Astrocyte (in vitro differentiated cells and primary cell): ENCODE measurements around the gene CENATAC. TPM values are rescaled to one million over a fixed set of nuclear protein-coding genes. Genes with fewer than 3 reads are reported as not detected.

Source experiments
- DNase-seq: peaks from one replicate; pipeline ENCODE4 v3.0.0-alpha.2; 2010; ENCODE audit warnings: low read depth
- FAIRE-seq: peaks from 2 replicates; lab custom pipeline; 2011; peaks lifted over from hg19 to GRCh38; lab: Jason Lieb, UNC
- H2AFZ ChIP-seq: 2 replicates; pipeline ENCODE4 v1.6.0; 2012; ENCODE audit warnings: low read depth, low read length, inconsistent platforms
- H3K27ac ChIP-seq: 2 replicates; pipeline ENCODE4 v1.5.1; 2011; ENCODE audit warnings: low read depth, low read length, inconsistent platforms
- H3K27me3 ChIP-seq: 2 replicates; pipeline ENCODE4 v1.6.0; 2011; ENCODE audit warnings: low read length, inconsistent platforms; ENCODE audit not compliant: insufficient read depth
- H3K36me3 ChIP-seq: 2 replicates; pipeline ENCODE4 v1.5.1; 2011; ENCODE audit warnings: low read length, inconsistent platforms; ENCODE audit not compliant: insufficient read depth
- H3K4me1 ChIP-seq: 2 replicates; pipeline ENCODE4 v1.5.1; 2011; ENCODE audit warnings: low read length, inconsistent platforms; ENCODE audit not compliant: insufficient read depth
- H3K4me2 ChIP-seq: 2 replicates; pipeline ENCODE4 v1.6.0; 2012; ENCODE audit warnings: low read length, inconsistent platforms
- H3K4me3 ChIP-seq: 2 replicates; pipeline ENCODE4 v1.5.1; 2011; ENCODE audit warnings: low read depth, mild to moderate bottlenecking, low read length, inconsistent platforms; ENCODE audit not compliant: insufficient read depth
- H3K79me2 ChIP-seq: 2 replicates; pipeline ENCODE4 v1.6.0; 2012; ENCODE audit warnings: mild to moderate bottlenecking, low read length, inconsistent platforms; ENCODE audit not compliant: insufficient read depth
- H3K9ac ChIP-seq: 2 replicates; pipeline ENCODE4 v1.6.0; 2012; ENCODE audit warnings: mild to moderate bottlenecking, low read length, inconsistent platforms
- H3K9me3 ChIP-seq: 2 replicates; pipeline ENCODE4 v1.5.1; 2012; ENCODE audit warnings: low read depth, mild to moderate bottlenecking, low read length, inconsistent platforms; ENCODE audit not compliant: insufficient read depth
- H4K20me1 ChIP-seq: 2 replicates; pipeline ENCODE4 v1.6.0; 2012; ENCODE audit warnings: low read length, inconsistent platforms; ENCODE audit not compliant: insufficient read depth
- H3K27ac Mint-ChIP-seq: one replicate; pipeline ENCODE4 v1.8.0; 2021; ENCODE audit warnings: mild to moderate bottlenecking, mixed read lengths; ENCODE audit not compliant: unreplicated experiment
- H3K27me3 Mint-ChIP-seq: one replicate; pipeline ENCODE4 v1.8.0; 2021; ENCODE audit warnings: low read depth, mixed read lengths; ENCODE audit not compliant: unreplicated experiment
- H3K36me3 Mint-ChIP-seq: one replicate; pipeline ENCODE4 v1.8.0; 2021; ENCODE audit warnings: low read depth, mixed read lengths; ENCODE audit not compliant: unreplicated experiment
- H3K4me1 Mint-ChIP-seq: one replicate; pipeline ENCODE4 v1.8.0; 2021; ENCODE audit warnings: low read depth, mixed read lengths; ENCODE audit not compliant: unreplicated experiment
- H3K4me3 Mint-ChIP-seq: one replicate; pipeline ENCODE4 v1.8.0; 2021; ENCODE audit warnings: mild to moderate bottlenecking, moderate library complexity, mixed read lengths; ENCODE audit not compliant: unreplicated experiment
- H3K9me3 Mint-ChIP-seq: one replicate; pipeline ENCODE4 v1.8.0; 2021; ENCODE audit warnings: mild to moderate bottlenecking, mixed read lengths; ENCODE audit not compliant: unreplicated experiment
- EZH2 ChIP-seq: IDR thresholded peaks from 2 replicates; pipeline ENCODE4 v1.6.1; 2012; ENCODE audit warnings: mild to moderate bottlenecking, low read length, inconsistent platforms; ENCODE audit not compliant: insufficient read depth
- total RNA-seq: library from RNA; stranded (reverse); gene quantifications from 2 replicates; pipeline ENCODE4 v1.2.1, GENCODE V29; 2021
- TF ChIP-seq, protein P1 (sequence below): IDR thresholded peaks from 2 replicates; pipeline ENCODE4 v1.5.1; 2011; ENCODE audit warnings: low read depth, mild to moderate bottlenecking, inconsistent platforms, low read length, moderate library complexity; ENCODE audit not compliant: insufficient read depth

The CENATAC gene
- total RNA-seq, 1 donor from 2014 or later, result 25.4 TPM

GRCh38 chr11:119046489-119046888 is 48.6 kb downstream of the CENATAC start:
- TF ChIP-seq, protein P1, sequence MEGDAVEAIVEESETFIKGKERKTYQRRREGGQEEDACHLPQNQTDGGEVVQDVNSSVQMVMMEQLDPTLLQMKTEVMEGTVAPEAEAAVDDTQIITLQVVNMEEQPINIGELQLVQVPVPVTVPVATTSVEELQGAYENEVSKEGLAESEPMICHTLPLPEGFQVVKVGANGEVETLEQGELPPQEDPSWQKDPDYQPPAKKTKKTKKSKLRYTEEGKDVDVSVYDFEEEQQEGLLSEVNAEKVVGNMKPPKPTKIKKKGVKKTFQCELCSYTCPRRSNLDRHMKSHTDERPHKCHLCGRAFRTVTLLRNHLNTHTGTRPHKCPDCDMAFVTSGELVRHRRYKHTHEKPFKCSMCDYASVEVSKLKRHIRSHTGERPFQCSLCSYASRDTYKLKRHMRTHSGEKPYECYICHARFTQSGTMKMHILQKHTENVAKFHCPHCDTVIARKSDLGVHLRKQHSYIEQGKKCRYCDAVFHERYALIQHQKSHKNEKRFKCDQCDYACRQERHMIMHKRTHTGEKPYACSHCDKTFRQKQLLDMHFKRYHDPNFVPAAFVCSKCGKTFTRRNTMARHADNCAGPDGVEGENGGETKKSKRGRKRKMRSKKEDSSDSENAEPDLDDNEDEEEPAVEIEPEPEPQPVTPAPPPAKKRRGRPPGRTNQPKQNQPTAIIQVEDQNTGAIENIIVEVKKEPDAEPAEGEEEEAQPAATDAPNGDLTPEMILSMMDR, result no peak
- TF ChIP-seq EZH2, result no peak
- Histone ChIP-seq H3K4me3 (no peak overlapping the region), H3K79me2 (no peaks in the 10 kb centered on the region), H3K9ac (no peak overlapping the region), H2AFZ (no peak overlapping the region), H3K4me2 (no peak overlapping the region), H3K27me3 (no peaks in the 10 kb centered on the region), H3K36me3 (peaks cover 39% of the 10 kb centered on the region), H3K27ac (no peak overlapping the region), H3K4me1 (no peaks in the 10 kb centered on the region), H3K9me3 (no peaks in the 10 kb centered on the region), H4K20me1 (peaks cover 63% of the 10 kb centered on the region)
- FAIRE-seq (no peak), DNase-seq (no peak)
- no peak overlapping the region for H3K27ac Mint-ChIP-seq
- peaks cover 30% of the 10 kb centered on the region for H3K36me3 Mint-ChIP-seq
- H3K27me3 Mint-ChIP-seq, result no peaks in the 10 kb centered on the region
- H3K4me1 Mint-ChIP-seq, result peaks cover 4% of the 10 kb centered on the region
- no peaks in the 10 kb centered on the region for H3K9me3 Mint-ChIP-seq
- no peak overlapping the region for H3K4me3 Mint-ChIP-seq

DNA sequence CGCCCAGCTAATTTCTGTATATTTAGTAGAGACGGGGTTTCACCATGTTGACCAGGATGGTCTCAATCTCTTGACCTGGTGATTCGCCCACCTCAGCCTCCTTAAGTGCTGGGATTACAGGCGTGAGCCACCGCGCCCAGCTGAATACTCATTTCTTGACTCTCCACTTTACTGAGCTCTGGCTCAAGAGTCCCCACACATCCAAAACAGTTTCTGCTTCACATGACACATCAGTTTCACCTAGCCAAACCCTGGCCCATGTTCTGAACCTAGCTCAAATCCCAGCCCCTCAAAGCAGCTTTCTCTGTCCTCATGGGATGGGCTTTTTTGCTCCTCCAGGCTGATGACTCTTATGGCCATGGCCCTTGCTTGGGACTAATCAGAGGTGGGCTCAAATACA is 49.3 kb downstream of the CENATAC start:
- no peaks in the 10 kb centered on the region for H3K27me3 Mint-ChIP-seq

DNA sequence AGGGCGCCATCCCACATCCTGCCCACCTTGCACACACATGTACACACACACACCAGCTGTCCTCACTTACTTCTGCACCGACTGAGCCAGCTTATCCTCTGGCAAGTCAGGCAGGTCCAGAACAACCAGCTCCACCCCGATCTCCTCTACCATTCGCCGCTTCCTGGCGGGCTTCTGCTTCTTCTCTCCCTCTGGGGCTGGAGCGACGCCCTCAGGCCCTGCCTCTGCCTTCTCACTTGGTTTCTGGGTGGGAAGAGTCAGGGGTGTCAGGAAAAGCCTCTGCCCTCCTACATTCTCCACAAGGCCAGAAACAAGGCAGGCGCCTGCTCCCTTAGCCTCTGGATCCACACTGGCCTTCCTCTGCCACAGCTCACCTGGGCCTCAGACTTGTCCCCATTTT is 50.7 kb downstream of the CENATAC start:
- no peak overlapping the region for H3K9ac ChIP-seq

More for the DNA sequence above, 49.3 kb downstream of the CENATAC start:
- H3K4me3 ChIP-seq, result no peak overlapping the region
- H3K79me2 ChIP-seq, result peaks cover 4% of the 10 kb centered on the region
- no peaks in the 10 kb centered on the region for H3K9me3 Mint-ChIP-seq
- H3K4me3 Mint-ChIP-seq, result no peak overlapping the region
- H4K20me1 ChIP-seq, result peaks cover 70% of the 10 kb centered on the region
- H3K4me2 ChIP-seq, result no peak overlapping the region
- no peak overlapping the region for H3K27ac ChIP-seq
- H3K27ac Mint-ChIP-seq, result no peak overlapping the region
- no peaks in the 10 kb centered on the region for H3K9me3 ChIP-seq
- DNase-seq, result no peak
- FAIRE-seq, result no peak
- H3K36me3 Mint-ChIP-seq, result peaks cover 35% of the 10 kb centered on the region
- H3K27me3 ChIP-seq, result no peaks in the 10 kb centered on the region
- TF ChIP-seq, protein P1, result no peak
- no peak for TF ChIP-seq EZH2
- no peaks in the 10 kb centered on the region for H3K4me1 ChIP-seq
- H3K4me1 Mint-ChIP-seq, result no peaks in the 10 kb centered on the region
- H2AFZ ChIP-seq, result no peak overlapping the region
- no peak overlapping the region for H3K9ac ChIP-seq
- peaks cover 46% of the 10 kb centered on the region for H3K36me3 ChIP-seq

More for the DNA sequence above, 50.7 kb downstream of the CENATAC start:
- Histone ChIP-seq H3K79me2 (peaks cover 9% of the 10 kb centered on the region), H3K9me3 (no peaks in the 10 kb centered on the region), H3K27me3 (no peaks in the 10 kb centered on the region), H3K27ac (no peak overlapping the region), H3K4me2 (no peak overlapping the region), H4K20me1 (peaks cover 85% of the 10 kb centered on the region), H2AFZ (no peak overlapping the region), H3K4me3 (no peak overlapping the region), H3K36me3 (peaks cover 59% of the 10 kb centered on the region), H3K4me1 (no peaks in the 10 kb centered on the region)
- H3K4me1 Mint-ChIP-seq, result no peaks in the 10 kb centered on the region
- H3K4me3 Mint-ChIP-seq, result no peak overlapping the region
- H3K9me3 Mint-ChIP-seq, result no peaks in the 10 kb centered on the region
- peaks cover 42% of the 10 kb centered on the region for H3K36me3 Mint-ChIP-seq
- H3K27me3 Mint-ChIP-seq, result no peaks in the 10 kb centered on the region
- FAIRE-seq, result no peak
- TF ChIP-seq, protein P1, result no peak
- DNase-seq, result no peak
- no peak overlapping the region for H3K27ac Mint-ChIP-seq
